ENCODE data around the gene KAZN.
A peak's percentile ranks its signal among the peaks of the same experiment; 100 is the strongest.

KAZN gene

DNA sequence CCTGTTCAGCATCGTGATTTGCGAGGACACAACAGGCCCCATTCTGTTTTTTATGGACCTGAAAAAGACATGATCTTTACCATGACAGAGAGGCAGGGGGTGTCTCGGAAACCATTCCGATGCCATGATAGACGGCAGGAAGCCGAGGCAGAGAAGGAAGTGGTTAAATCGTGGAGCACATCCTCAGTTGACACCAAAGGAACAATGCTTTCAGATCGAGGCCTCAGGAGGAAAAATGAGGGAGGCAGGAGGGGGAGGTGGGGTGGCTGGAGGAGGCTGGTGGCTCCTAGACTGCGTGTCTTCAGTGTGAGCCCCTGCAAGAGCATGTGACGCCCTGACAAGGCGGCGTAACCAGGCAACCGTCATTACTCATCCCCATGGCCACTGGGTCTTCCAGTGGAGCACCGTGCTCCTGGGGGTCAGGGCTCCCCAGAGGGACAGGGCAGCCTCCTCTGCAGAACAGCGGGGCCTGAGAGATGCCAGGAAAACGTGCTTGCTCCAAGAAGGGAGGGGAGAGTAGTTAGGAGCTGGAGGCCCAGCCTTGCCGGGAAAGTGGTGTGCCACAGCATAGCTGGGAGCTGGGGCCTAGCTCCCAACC is 382.2 kb downstream of the KAZN start:
- DNase-seq (ENCODE audit: low spot score) = no peak

DNA sequence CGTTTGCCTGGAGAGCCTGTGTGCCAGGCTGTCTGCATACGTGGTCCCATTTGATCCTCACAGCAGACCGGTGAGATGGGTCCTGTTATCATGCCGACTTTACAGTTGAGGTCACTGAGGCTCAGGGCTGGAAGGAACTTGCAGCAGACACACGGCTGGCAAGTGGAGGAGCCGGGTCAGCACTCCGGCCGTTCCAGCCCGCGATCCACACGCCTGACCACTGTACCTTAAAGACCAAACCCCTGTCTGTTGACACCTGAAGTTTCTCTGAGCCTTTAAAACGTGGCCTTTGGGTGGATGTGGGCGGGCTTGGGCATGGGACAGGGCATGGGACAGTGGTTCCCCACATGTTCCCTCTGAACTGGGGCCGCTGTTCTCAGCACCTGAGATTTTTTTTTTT is 383.5 kb downstream of the KAZN start:
- no peak for DNase-seq (ENCODE audit: low spot score)

DNA sequence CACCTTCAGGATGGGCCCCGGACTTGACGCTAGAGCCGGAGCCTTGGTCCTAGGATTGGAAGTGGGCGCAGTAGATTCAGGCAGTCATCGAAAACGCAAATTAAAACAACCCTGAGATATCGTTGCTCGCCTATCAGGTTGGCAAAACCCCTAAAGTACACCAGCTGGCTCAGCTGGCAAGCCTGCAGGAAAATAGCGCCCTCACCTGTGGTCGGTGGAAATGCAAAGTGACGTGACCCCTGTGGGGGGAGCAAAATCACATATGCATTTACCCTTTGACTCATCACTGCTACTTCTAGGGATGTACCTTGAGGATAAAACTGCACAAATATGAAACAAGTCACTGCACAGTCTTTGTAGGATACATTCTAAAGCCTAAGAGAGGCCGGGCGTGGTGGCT is 384.8 kb downstream of the KAZN start:
- no peak for DNase-seq (ENCODE audit: low spot score)

DNA sequence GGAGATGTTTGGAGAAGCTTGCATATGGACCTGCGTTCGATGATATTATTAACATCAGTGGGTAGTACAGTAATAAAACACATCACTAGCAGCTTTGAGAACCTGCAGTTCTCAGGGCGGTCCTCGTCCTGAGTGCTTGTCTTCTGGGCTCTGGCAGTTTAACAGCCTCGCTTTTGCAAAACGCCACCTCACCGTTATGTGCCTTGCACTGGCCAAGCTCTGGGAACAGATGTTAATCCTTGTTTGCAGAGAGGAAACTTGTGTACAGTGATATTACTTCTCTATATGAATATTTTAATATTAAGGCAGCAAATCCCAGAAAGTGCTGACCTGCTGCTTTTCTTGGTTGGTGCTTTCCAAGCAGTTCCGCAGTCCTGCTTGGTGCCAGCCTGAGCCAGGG is 387.7 kb downstream of the KAZN start:
- DNase-seq (ENCODE audit: low spot score) = no peak

DNA sequence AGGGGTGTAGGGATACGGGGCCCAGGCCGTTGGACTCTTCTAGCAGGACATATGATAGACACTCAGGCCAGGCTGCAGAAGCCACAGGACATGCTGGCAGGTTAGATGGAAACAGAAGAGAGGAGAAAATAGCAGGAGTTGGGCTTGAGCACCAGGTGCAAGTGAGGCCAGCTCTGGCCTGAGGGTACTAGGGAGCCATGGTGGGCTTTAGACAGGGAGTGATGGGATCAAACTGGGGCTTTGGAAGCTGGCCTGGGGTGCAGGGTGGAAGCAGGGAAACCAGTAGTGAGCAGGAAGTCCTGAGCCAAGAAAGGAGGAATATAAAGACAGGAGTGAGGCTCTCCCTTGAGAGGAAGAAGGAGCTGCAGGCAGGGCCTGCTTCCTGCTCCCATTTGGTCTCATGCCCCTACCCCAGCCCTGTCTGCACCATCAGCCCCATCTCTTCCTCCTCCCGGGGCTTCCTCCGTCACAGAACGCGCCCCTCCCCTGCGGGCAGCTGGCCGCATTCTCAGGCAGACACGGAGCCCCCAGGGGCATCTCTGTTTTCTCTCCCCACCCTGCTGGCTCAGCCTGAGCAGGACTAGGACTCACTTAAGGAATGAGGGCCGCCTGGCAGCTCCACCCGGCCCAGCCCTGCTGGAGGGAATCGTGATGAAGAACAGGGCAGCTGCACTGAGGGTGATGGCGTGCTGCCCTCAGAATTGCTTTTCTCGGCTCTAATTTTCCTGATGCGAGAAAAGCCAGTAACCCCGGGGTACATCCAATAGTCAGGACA is 389.5 kb downstream of the KAZN start:
- DNase-seq (ENCODE audit: low spot score) = no peak

DNA sequence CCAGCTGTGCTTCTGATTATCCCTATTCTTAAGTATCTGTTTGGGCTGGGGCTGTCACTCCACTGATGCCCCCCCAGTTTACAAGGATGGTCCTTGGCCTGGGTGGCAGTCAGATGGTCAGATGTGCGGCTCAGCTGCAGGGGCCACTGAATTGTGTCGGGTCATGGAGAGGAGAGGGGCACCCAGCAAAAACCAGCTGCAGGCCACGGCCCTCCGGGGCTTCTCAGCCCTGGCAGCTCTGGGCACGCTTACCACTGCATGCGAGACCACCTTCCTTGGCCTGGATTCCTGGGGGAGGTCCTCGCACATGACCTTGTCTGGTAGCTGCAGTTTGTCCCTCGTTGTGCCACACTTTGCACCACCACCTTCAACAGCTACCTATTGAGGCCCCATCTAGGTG is 390.2 kb downstream of the KAZN start:
- no peak for DNase-seq (ENCODE audit: low spot score)

DNA sequence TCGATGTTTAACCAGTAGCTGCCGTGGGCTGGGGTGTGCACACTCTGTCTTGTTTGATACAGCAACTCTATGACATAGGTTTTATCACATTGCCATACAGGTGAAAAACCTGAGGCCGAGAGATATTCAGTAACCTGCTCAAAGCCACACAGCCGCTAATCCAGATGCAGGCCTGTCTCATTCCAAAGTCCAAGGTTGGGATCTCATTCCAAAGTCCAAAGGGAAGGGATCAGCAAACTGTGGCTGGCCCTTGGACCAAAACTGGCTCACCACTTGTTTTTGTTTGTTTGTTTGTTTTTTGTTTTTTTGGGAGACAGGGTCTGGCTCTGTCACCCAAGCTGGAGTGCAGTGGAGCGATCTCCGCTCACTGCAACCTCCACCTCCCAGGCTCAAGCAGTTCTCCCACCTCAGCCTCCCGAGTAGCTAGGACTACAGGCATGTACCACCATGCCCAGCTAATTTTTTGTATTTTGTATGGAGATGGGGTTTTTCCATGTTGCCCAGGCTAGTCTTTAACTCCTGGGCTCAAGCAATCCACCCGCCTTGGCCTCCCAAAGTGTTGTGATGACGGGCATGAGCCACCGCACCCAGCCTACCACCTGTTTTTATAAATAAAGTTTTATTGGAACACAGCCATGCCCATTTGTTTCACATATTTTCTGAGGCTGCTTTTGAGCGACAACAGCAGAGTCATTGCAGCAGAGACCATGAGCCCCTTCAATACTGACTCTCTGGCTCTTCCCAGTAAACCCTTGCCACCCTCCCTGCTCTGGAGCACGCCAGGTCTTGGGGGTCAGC is 391.6 kb downstream of the KAZN start:
- DNase-seq (ENCODE audit: low spot score) = no peak

DNA sequence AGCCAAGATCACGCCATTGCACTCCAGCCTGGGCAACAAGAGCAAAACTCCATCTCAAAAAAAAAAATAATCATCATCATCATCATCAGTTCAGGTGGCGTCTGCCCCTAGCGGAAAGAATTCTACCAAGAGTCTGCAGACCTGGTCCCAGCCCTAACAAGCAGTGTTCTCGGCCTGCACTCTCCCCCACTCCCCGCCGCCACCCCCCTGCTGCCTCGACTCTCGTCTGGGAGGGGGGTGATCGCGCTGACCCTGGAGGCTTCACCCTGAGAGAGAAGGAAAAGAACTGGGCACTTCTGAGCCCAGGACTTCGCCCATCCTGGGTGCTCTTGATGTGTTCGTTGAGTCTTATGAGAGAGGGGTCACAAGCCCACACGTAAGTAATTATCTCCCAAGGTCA is 394.9 kb downstream of the KAZN start:
- no peak for DNase-seq (ENCODE audit: low spot score)

DNA sequence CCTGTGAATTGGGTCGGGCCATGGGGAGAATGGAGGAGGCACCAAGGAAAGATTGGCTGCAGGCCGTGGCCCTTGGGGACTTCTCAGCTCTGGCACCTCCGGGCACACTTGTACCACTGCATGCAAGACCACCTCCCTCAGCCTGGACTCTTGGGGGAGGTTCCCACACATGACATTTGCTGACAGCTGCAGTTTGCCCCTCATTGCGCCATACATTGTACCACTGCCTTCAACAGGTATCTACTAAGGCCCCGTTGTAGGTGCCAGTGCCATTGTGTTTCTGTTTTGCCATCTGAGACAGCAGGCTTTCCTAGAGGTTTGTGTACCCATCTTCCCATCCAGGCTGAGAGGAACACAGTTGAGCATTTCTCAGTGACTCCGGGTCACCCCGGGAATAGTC is 395.7 kb downstream of the KAZN start:
- no peak for DNase-seq (ENCODE audit: low spot score)

DNA sequence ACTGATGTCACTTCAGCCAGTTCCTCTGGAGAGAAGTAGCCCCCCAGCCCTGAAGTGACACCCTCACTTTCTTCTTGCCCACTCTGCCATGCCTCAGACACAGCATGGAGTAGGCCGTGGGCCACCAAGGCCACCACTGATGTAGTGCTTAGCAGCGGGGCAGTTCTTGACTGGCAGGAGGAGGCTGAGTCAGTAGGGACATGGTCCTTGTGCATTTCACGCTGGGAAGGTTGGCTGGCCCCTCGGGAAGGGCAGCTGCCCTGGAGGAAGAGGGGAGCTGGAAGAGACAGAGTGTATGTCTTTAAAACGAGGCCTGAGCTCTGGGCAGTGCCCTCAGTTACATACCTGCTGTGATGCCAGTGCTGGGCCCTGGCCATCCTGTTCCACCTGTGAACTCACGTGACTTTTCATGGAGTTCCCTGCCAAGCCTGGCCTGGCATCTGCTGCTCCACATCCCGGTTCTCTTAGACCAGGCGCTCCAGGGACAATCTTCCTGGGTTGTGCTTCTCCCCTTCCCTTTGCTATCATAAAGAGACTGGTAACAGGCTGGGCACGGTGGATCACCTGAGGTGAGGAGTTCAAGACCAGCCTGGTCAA is 396.5 kb downstream of the KAZN start:
- peak; percentile 97 for DNase-seq (ENCODE audit: low spot score)

DNA sequence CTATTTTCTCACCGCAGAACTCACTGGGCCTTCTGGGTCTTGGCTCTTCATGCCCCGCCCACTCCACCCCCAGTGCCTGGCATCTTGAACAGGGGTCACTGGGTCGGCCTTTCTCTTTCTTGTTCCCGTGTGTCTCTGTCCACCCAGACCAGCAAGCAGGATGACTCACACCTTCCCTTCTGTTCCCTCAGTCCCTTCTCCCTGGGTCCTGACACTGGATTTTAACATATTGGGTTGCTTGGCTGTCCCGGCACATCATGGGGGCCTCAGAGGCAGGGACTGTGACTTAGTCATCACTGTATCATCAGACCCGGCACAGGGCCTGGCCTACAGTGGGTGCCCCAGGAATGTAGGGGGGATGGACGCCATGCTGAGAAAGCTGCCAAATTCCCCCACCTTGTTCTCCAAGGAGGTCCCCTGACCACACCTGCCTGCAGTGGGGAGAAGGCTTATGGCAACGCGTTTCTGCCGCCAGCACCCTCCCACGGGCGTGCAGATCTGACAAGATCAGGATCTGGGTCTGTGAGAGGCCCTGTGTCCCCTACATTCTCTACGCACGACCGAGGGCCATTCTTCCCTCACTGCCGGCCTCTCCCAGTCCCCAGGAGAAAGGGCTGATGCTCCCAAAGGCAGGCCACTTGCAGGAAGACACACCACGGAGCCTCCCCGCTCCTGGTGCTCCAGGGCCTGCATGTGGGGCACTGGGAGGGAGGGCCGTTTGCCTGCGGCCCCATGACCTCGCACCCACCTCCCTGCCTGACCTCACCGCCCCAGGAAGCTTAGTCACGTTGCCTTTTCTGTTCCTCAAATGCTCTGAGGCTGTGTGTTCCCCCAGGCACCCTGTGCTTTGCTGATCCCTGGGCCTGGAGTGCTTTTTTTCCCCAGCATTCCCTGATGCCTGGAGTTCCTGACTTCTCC is 397.9 kb downstream of the KAZN start:
- DNase-seq (ENCODE audit: low spot score) = no peak

DNA sequence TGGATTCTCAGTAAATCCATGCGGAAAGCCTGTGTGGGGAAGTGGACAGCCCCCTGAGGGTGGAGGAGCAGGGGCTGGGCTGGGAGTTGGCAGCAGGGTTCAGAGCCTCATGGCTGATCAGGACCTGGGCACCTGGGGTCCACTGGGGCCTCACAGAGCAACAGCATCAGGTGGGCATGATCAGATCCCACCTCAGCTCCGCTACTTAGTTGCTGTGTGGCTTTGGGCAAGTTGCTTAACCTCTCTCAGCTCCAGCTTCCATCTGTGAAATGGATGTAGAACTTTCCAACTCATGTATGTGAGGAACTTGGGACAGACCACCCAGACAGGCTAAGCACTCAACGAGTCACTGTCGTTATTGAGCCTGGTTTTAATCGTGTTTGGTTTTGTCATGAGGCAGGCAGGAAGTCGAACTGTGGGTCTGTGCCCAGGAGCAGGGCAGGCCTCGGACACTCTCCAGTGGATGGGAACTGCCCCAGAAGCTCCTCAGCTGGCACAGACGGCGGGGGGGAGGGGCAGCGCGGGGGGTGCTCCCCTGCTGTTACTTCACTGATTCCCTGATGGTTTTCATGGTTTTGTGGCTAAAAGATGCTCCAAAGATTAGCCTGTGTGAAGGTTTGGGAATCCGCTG is 399.3 kb downstream of the KAZN start:
- no peak for DNase-seq (ENCODE audit: low spot score)

DNA sequence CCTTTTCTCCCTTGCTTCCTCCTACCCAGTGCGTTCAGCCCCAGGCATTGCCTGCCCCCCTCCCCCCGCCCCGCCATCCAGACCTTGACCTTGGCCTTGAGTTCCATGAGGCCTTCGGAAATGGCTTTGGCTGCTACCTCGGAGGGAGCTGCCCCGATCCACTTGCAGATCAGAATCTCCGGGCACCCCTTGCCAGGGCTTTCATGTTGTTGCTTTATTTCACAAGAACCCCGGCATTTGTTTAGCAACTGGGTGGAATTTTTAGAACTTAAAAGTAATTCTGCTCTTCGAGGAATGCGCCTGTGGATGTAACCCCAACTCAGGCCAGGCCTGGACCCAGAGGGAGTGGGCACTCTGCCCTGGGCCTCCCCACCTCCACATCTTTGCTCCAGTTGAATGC is 401.0 kb downstream of the KAZN start:
- no peak for DNase-seq (ENCODE audit: low spot score)

DNA sequence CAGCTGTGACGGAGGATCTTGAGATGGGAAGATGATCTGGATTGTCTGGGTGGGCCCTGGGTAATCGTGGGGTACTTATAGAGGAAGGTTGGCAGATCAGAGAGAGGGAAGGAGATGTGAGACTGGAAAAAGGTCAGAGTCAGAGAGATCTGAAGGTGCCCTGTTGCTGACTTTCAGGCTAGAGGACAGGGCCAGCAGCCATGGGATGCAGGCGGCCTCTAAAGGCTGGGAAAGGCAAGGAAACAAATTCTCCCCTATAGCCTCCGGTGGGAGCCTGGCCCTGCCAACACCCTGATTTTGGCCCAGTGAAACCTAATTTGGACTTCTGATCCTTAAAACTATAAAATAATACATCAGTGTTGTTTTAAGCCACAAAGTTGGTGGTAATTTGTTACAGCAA is 401.5 kb downstream of the KAZN start:
- DNase-seq (ENCODE audit: low spot score) = no peak

DNA sequence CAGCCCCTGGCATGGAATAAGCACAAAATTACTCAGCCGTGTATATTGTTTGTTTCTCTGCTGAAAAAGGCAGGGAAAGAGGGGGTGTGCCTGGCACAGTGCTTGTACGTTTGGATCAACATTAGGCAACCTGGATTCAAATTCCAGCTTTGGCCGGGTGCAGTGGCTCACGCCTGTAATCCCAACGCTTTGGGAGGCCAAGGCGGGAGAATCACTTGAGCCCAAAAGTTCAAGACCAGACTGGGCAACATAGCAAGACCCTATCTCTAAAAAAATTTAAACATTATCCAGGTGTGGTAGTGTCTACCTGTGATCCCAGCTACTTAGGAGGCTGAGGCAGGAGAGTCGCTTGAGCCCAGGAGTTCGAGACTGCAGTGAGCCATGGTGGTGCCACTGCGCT is 402.2 kb downstream of the KAZN start:
- DNase-seq (ENCODE audit: low spot score) = no peak

DNA sequence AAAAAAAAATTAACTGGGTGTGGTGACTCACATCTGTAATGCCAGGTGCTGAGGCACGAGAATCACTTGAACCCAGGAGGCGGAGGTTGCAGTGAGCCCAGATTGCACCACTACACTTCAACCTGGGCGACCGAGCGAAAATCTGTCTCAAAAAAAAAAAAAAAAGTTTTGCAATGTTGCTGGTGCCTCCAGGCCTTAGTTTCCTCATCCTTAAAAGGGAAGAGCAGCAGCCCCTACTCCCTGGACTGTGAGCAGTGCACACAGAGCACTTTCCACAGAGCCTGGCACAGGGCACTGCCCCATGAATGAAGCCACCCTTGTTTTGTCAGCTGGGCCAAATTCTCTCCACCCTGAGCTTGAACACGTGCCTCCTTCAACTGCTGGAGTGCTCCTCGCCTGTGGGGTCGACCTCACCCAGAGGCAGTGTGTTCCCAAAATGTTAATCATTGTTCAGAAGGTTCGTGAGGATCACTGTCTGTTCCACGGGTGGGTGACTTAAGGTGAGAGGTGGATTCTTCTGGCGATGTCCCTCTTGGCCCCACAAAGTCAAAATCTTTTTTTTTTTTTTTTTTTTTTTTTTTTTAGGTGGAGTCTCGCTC is 402.9 kb downstream of the KAZN start:
- no peak for DNase-seq (ENCODE audit: low spot score)

DNA sequence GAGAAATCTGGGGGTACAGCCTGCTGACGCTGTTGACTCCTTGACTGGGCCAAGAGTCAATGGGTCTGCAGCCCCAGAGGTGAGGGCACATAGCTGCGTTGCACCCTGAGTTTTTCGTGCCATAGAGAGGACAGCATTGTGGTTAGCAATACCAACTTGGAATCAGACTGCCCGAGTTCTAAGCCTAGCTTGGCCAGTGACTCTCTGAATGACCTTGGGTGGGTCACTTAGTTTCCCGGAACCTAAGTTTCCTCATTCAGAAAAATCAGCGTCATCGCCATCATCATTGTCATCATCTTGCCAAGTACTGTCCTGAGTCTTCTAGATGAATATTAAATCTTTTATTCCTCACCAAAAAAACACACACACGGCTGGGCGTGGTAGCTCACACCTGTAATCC is 403.8 kb downstream of the KAZN start:
- no peak for DNase-seq (ENCODE audit: low spot score)

DNA sequence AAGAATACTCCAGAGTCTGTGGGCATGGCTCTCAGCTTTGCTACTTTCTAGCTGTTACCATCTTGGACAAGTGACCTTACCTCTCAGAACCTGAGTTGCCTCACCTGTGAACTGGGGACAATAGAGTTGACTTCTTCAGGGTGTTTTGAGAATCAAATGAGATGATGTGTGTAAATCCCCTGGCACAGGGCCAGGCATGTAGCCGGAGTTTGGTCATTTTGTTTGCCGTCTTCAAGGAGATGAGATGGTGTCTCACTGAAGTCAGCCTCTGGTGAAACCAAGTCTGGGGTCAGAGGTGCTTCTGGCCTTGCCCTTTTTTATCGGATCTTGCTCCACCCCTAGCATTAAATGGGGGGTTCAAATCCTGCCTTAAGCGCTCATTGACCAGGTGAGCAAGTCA is 405.9 kb downstream of the KAZN start:
- no peak for DNase-seq (ENCODE audit: low spot score)

DNA sequence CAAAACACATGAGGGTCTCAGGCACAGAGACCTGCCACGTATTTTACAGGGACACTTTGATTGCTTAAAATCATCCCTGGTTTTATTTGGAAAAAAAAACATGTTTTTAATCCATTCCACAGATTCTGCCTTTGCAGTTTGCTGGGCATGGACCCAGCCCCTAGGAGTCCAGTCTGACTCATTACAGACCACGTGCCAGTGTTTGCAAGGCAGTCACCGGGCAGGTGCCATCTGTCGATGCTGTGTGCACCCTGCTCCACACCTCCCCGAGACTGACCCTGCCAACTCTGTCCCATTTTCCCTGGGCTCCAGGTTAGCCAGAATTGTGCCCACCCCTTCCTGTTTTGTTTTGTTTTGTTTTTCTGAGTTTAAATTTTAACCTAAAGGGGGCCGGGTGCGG is 406.6 kb downstream of the KAZN start:
- DNase-seq (ENCODE audit: low spot score) = peak; percentile 96

DNA sequence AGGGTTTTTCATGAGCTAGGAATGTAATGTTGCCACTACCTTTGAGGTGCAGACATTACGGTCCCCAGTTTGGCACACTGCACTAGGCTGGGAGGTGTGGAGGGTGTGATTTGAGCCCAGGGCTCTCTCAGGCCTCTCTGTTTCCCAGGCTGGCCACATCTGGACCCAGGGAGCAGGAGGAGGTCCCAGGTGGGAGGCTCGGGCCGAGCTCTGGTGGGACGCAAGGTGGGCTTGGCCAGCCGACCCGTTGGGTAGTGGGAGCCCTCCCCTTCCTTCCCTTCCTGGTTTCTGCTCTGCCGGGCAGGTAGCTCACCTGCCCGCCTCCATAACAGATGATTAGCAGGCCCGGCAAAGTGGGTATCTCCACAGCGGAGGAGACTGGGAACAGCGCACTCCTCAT is 408.9 kb downstream of the KAZN start:
- no peak for DNase-seq (ENCODE audit: low spot score)

DNA sequence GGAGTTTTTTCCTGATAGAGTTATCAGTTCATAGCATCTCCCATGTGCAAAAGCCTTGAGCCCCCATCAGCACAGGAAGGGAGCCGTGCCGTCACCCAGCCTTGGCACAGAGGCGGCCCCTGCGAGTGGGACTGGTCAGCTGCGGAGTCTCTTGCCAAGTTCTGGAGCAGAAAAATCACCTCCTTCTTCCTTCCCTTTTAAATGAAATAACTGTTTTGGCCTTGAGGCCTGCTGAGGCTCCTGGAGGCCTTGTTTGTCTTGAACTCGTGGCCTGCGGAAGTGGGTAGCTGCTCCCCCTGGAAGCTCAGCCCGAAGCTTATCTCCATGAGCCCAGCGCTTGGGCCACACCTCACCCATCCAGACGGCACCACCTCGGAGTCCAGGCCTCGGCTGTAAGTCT is 409.4 kb downstream of the KAZN start:
- DNase-seq (ENCODE audit: low spot score) = no peak
